Left ventricle myocardium inferior (tissue), 1 donor: ENCODE results near the gene ACOT13. TPM values are rescaled to one million over a fixed set of nuclear protein-coding genes. Genes with fewer than 3 reads are reported as not detected.

Source experiments
- DNase-seq: peaks from one replicate; pipeline ENCODE4 v3.0.0-alpha.2; 2020
- H3K27ac ChIP-seq: fragments of 200-600 bp; replicated peaks from 2 replicates; pipeline ENCODE4 v1.8.0; 2021
- H3K27me3 ChIP-seq: fragments of 200-600 bp; 2 replicates; pipeline ENCODE4 v1.8.0; 2021; ENCODE audit warnings: low read depth
- H3K36me3 ChIP-seq: fragments of 200-600 bp; 2 replicates; pipeline ENCODE4 v1.8.0; 2021
- H3K4me1 ChIP-seq: fragments of 200-600 bp; 2 replicates; pipeline ENCODE4 v1.8.0; 2021
- H3K4me3 ChIP-seq: fragments of 200-600 bp; 2 replicates; pipeline ENCODE4 v1.8.0; 2021; ENCODE audit warnings: mild to moderate bottlenecking, moderate library complexity
- H3K9me3 ChIP-seq: fragments of 200-600 bp; replicated peaks from 2 replicates; pipeline ENCODE4 v1.8.0; 2021
- intact Hi-C: fragments of 100-400 bp; cut with micrococcal nuclease; formaldehyde crosslinking; loops from one replicate; pipeline ENCODE4 v1.11.0; 2022
- total RNA-seq: library from RNA; stranded (reverse); fragmentation: NEBNext Ultra II Directional; extraction: Animal tissue kit (Norgen Biotek cat#: 25700); gene quantifications from one replicate; pipeline ENCODE4 v1.2.1, GENCODE V29; 2021
- TF ChIP-seq, protein P1 (sequence below): fragments of 200-600 bp; IDR thresholded peaks from 2 replicates; pipeline ENCODE4 v1.8.0; 2021; ENCODE audit warnings: antibody characterized with exemption, mild to moderate bottlenecking, borderline replicate concordance
- donor health status: DM: no; HTN: yes; CAD: no; lungs with severe emphysema.

ACOT13 gene
- total RNA-seq, 1 donor from 2014 or later: 59.2 TPM

DNA sequence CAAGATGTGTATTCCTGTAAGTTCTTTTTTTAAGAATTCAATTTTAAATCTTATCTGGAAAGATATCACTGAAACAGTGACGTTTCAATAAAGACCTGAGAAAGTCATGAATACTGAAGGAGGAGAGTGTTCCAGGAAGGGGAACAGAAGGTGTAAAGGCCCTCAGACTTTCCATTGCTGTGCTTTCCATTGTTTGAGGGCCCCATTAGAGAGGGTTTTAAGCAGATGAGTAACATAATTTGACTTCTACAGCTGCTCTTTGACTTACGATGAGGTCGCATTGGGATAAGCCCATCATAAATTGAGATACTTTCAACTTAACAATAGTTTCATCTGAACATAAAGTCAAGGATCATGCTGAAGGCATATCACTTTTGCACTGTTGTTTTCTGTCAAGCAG is 24.7 kb downstream of the ACOT13 start:
- Histone ChIP-seq H3K27me3 (no peaks in the 10 kb centered on the region), H3K4me1 (peaks cover 32% of the 10 kb centered on the region), H3K36me3 (peaks cover 3% of the 10 kb centered on the region), H3K27ac (peak overlapping the region; percentile 13), H3K4me3 (no peak overlapping the region), H3K9me3 (no peaks in the 10 kb centered on the region)
- TF ChIP-seq, protein P1, sequence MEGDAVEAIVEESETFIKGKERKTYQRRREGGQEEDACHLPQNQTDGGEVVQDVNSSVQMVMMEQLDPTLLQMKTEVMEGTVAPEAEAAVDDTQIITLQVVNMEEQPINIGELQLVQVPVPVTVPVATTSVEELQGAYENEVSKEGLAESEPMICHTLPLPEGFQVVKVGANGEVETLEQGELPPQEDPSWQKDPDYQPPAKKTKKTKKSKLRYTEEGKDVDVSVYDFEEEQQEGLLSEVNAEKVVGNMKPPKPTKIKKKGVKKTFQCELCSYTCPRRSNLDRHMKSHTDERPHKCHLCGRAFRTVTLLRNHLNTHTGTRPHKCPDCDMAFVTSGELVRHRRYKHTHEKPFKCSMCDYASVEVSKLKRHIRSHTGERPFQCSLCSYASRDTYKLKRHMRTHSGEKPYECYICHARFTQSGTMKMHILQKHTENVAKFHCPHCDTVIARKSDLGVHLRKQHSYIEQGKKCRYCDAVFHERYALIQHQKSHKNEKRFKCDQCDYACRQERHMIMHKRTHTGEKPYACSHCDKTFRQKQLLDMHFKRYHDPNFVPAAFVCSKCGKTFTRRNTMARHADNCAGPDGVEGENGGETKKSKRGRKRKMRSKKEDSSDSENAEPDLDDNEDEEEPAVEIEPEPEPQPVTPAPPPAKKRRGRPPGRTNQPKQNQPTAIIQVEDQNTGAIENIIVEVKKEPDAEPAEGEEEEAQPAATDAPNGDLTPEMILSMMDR: no peak
- DNase-seq: no peak
- intact Hi-C loops: loop anchor here (5.0 kb wide), 1 partner anchor 109 kb away; no protein-coding TSS in a partner anchor

DNA sequence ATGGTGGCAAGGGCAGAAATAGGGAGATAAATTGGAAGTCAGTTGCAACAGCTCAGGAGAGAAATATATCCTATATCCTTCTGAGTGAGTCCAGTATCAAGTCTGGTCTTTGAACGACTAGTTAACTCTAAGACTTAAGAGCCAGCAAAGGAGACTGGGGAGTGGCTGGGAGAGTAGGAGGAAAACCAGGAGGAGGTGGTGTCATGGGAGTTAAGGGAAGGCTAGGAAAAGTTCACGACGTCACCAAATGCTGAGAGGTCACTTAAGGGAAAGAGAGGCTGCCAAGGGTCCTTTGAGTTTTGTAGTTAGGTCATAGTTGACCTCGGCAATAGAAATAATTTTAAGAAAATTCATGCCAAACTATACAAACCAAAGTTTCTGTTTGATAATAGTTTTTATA is 25.1 kb downstream of the ACOT13 start:
- no peak for DNase-seq
- Histone ChIP-seq H3K4me3 (no peak overlapping the region), H3K36me3 (peaks cover 3% of the 10 kb centered on the region), H3K27me3 (no peaks in the 10 kb centered on the region), H3K27ac (peak overlapping the region; percentile 13), H3K4me1 (peaks cover 32% of the 10 kb centered on the region), H3K9me3 (no peaks in the 10 kb centered on the region)
- intact Hi-C loops: loop anchor here (5.0 kb wide), 1 partner anchor 110 kb away; no protein-coding TSS in a partner anchor
- TF ChIP-seq, protein P1: no peak

DNA sequence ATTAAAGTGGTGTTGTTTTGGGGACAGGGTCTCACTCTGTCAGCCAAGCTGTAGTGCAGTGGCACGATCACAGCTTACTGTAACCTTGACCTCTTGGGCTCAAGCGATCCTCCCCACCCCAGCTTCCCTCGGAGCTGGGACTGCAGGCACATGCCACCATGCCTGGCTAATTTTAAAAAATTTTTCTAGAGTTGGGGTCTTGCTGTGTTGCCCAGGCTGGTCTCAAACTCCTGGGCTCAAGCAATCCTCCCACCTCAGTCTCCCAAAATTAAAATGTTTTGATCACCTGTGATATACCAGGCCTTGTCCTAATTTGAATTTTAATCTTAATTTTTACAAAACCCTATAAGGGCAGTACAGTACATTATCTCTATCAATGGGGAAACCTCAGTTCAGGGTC is 25.5 kb downstream of the ACOT13 start:
- Histone ChIP-seq H3K27me3 (no peaks in the 10 kb centered on the region), H3K4me1 (peaks cover 32% of the 10 kb centered on the region), H3K4me3 (no peak overlapping the region), H3K36me3 (peaks cover 3% of the 10 kb centered on the region), H3K9me3 (no peaks in the 10 kb centered on the region), H3K27ac (no peak overlapping the region)
- TF ChIP-seq, protein P1: no peak
- no peak for DNase-seq
- intact Hi-C loops: loop anchor here (5.0 kb wide), 1 partner anchor 110 kb away; no protein-coding TSS in a partner anchor

DNA sequence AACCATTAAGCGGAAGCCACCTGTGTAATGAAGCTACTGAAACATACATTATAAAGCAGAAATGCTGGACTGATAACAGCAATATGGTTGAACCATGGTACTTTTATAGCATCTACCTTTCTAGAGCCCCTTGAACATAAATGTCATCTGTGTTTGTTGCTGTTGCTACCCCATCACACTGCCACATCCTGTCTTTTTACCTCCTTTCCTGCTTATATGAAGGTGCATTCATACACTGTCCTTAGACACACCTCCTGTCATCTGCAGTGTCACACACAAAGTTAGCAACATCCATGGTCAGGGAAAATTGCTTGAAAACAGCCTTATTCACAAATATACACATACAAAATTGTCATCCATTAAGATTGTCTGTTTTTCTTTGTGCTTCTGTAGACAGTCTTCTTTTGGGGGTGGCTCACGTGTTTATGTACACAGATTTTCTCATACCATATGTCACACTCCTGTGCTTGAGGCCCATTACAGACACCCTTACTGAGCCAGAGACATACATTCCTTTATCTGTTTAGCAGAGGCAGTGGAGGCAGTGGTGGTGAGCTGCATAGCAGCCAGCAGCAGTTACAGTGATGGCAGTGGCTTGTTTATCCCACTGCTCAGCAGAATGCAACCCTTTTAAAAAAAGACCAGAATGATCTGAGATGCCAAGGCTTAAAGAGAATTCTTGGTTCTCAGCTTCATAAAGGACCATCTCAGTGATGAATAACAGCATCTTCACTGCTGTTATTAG is 26.1 kb downstream of the ACOT13 start:
- Histone ChIP-seq H3K4me1 (peaks cover 32% of the 10 kb centered on the region), H3K27me3 (no peaks in the 10 kb centered on the region), H3K9me3 (no peaks in the 10 kb centered on the region), H3K27ac (no peak overlapping the region), H3K36me3 (no peaks in the 10 kb centered on the region), H3K4me3 (no peak overlapping the region)
- intact Hi-C loops: loop anchor here (5.0 kb wide), 1 partner anchor 111 kb away; no protein-coding TSS in a partner anchor
- no peak for DNase-seq
- TF ChIP-seq, protein P1: no peak

DNA sequence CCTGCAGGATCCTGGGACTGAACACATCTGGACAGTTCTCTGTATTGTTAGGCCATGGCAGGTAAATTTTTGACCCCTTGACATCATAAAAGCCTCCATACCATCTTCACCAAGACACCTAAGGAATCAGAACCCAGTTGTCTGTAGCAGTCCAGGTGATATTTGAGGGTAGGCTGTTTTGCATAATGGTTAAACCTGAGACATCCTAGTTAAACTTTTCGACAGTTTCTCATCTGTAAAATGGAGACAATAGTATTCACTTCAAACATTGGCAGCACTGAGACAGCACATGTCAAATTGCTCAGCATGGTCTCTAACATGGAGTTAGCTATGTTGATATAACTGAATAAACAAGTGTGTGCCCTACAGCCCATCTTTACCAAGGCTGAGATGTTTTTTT is 27.3 kb downstream of the ACOT13 start:
- Histone ChIP-seq H3K27me3 (no peaks in the 10 kb centered on the region), H3K9me3 (no peaks in the 10 kb centered on the region), H3K27ac (no peak overlapping the region), H3K36me3 (peaks cover 10% of the 10 kb centered on the region), H3K4me3 (no peak overlapping the region), H3K4me1 (peaks cover 32% of the 10 kb centered on the region)
- intact Hi-C loops: loop anchor here (5.0 kb wide), 1 partner anchor 112 kb away; no protein-coding TSS in a partner anchor
- no peak for DNase-seq
- TF ChIP-seq, protein P1: no peak
